Effector CD8-positive, alpha-beta T cell (primary cell): Measurements from ENCODE around the gene LPP.

Experiments used
- DNase-seq: peaks from one replicate; lab custom pipeline; 2025; lab: John Stamatoyannopoulos, UW

The LPP gene

DNA sequence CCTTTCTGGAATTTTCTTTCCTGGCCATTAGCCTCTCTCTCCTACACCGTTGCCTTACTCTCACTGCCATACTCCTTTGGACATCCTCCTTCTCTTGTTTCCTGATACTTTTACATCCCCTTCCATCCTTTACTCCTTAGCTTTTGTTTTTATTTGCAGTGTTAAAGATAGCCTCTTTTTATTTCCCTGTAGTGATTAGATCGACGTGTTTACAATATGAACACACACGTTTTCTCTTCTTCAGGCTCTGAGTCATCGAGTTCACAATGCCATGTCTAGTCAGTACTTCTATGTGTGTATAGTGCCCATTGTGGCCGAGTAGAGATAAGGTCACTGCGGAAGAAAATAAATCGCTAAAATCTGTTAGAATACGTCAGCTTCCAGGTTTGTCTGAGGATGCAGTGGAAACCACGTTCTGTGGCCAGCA lies 208.5 kb downstream of the LPP start:
- DNase-seq, result no peak

DNA sequence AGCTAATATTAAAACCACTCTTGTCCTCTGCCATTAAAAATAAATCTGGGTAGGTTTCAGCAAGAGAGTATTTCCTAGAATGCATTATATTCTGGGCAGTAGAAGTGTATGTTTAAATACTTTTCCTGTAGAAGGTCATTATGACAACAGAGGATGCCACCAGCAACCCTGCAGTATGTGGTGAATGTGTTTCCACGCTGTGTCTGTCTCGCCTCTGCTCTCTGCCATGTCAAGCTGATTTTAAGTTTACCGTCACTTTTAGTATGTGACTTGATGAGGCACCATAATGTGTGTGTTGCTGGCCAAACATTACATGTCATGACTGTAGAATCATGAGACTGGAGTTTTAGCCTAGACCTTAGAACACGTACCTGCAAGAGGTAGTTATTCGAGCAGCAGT lies 211.2 kb downstream of the LPP start:
- DNase-seq, result no peak

DNA sequence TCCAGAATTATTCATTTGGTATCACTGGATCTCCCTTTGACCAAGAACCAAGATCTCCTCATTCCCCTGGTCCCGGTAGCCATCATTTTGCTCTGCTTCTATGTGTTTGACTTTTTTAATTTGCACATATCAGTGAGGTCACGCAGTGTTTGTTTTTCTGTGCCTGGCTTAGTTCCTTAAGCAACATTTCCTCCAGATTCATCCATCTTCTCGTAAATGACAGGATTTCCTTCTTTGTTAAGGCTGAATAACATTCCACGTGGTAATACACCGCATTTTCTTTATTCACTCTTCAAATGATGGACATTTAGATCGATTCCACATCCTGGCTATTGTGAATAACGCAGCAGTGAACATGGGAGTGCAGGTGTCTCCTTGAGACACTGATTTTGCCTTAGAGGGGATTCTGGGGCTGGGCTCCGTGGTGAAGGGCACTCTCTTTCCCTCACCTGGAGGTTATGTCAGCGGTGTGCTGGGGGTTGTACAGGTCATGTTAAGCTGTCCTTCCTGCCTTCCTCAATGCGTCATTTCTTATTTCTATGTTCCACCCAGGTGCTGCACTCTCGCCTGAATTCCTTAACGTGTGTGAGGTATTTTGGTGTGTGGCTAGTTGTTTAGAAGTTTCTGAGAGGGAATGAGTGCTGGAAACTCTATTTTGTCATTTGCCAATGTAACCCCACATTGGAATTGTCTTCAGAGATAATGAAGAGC lies 212.2 kb downstream of the LPP start:
- no peak for DNase-seq

DNA sequence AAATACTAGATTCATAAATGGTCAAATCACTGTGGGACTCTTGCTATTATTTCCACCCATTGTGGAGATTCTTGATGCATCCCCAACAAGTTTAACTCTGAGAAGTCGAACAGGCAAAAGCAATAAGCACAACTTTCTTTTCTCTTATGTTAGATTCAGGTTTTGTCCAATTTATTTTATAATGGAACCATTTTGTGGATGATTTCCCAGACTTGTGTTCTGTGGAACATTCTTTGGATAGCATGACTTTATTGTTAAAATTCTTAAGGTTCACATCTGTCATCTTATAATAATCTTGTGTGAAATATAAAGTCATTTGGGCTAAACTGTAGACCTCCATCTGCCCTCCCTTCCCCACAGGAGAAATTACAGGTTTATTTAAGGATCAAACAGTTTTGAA lies 213.7 kb downstream of the LPP start:
- no peak for DNase-seq

DNA sequence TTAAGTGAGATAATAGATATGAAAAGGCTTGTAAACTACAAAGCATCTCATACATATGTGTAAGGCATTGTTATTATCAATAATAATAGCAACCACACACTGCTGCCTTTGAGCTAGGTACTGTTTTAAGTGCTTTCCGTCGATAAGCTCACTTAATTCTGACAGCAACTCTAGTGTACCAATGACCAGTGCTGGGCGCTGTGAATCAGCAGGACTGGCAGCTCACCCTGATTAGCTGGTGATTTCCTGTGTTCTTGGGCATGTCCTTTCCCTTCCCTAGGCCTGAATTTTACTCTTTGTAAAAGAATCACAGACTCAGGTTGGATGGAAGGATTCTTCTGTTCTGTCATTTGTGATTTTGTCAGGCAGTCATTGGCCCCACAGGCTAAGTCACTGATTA lies 215.6 kb downstream of the LPP start:
- no peak for DNase-seq

DNA sequence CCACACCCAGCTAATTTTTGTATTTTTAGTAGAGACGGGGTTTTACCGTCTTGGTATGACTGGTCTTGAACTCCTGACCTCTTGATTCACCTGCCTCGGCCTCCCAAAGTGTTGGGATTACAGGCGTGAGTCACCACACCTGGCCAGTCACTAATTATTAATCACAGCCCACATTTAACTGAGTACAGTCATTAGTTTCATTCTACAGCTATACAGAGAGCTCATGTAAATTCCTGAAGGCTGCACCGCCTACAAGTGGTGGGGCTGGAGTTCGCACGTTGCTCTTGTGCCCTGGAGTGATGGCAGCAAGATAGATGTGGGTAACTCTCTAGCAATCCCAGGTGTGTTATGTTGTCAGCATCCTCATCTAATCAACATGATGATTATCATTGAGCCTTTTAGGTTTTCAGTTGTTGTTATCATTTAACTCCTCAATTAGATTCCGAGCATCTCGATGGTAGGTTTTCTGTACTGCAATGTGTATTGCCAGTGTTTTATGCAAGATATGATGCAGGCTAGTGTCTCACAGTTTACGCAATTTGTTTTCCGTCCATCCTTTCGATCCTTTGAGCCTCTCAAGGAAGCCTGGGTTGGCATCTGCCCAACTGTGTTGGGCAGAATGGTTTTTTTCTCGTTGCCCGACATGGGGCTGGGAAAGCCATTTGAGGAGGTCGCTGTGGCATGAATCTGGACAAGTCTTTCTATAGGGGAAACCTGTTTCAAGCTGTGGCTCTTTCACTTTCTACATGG lies 216.3 kb downstream of the LPP start:
- DNase-seq, result no peak

DNA sequence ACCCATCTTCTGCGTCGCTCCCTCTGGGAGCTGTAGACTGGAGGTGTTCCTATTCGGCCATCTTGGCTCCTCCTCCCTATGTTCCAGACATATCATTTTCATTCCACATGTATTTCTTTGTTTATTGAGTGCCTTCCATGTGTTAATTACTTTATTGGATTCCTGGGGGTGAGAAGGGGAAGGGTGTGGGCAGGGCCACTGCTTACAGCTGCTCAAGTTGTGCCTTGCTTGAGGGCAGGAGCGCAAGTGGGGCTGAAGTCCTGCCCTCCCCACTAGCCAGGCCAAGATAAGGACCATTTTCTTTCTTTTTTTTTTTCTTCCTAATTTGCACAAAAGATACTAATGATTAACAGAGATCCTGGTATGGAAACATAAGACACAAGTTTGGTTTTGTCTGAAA lies 224.8 kb downstream of the LPP start:
- no peak for DNase-seq

DNA sequence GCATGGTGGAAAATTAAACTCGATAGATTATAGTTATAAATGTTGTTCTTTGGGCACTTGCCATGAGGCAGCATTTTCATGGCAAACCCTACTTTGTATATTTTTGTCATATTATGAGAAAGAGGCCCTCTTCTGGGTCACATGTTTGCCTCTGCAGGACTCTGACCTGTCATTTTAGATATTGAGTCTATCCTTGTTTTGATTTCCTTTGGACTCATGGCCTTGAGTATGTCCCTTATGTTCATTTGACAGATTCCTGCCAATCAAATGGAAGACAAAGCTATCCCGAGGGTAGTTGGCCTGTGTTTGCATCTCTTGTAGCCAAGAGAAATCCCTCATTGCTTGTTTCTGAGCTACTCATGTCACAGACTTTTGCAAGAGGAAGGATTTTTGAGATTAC lies 226.3 kb downstream of the LPP start:
- no peak for DNase-seq

DNA sequence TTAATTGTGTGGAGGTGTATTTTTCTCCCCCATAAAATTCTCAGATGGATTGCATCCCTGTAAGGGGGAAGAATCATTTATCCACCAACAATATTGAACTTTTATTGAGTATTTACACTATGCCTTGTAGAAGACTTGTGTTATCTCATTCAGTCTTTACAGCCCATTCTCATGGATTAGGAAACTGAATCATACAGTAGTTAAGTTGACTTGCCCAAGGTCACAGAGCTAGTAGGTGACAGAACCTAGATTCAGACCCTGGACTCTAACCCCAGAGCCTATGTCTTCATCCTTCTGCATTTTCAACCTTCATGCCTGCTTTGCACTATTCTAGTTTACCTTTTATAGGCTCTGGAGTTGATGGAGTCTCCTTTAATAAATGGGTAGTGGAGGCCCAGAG lies 226.8 kb downstream of the LPP start:
- no peak for DNase-seq

DNA sequence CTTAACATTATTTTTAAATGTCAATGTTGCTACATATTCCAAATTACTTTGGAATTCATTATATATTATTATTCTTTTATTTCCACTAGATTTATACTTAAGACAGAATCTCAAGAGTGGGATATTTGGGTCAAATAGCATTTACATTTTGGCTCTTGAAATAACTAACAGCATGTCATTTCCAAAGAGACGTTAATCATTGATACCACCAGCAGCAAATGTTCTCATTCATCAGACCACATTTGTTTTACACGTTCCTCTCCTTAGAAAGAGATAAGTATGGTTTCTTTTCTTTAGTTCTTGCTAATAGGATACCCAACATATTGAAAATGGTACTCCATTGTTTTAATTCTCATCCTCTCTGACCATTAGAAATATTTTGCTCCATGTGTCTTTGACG lies 229.8 kb downstream of the LPP start:
- DNase-seq, result no peak

DNA sequence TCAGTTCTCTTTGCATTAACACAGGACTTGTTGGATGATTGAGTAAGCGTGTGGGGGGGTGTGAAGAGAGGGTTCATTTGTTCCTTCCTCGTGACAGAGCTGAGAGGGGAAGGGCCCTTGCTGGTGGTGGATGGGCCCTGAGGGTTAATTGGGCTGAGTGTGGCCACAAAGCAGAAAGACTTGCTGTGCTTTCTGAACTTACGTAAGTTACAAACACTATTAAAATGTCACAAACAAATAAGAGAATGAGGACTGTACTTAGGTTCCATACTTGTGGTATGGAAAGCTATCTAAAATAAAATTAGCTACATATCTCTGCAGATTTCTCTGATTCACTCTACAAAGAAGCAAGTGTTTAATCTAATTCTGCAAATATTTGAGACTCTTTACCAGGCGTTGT lies 231.3 kb downstream of the LPP start:
- no peak for DNase-seq

DNA sequence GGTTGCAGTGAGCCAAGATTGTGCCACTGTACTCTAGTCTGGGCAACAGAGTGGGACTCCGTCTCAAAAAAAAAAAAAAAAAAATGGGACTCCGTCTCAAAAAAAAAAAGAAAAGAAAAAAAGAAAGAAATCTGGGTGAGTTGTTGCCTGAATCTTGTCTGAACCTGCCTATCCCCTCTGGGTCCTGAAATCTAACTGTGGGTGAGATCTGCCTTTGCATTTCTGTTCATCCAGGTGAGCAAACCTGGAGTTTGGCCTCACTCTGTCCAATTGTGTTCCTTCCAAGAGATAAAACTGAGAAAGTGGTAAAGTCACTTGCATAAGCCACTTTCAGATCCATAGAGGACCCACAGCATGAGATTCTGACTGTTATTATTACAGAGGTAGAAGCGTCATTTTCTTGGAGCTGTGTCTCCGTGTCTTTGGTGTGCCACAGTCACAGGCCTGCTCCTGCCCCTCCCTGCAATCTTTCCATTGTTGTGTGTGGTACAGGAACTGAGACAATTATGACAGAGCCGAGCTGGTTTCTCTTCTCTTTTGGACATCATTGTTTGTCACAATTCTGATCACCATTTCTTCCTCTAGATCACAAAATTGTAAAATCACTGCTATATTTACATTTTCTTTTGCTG lies 235.9 kb downstream of the LPP start:
- DNase-seq, result no peak

DNA sequence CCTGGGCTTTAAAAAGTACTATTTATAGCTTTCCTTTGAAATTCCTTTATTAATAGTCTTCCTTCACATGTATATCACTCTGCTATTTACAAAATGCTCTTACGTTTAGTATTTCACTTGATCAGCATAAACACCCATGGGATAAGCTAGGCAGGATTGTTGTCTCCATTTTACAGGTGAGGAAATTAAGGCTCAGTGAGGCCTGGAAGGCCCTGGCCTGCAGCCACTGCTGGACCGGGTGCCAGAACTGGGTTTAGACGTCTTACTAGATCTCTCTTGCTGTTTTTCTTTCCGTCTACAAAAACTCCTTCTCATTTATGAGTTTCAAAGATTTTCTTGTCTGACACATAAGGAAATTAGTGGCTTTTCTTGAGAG lies 236.4 kb downstream of the LPP start:
- no peak for DNase-seq

DNA sequence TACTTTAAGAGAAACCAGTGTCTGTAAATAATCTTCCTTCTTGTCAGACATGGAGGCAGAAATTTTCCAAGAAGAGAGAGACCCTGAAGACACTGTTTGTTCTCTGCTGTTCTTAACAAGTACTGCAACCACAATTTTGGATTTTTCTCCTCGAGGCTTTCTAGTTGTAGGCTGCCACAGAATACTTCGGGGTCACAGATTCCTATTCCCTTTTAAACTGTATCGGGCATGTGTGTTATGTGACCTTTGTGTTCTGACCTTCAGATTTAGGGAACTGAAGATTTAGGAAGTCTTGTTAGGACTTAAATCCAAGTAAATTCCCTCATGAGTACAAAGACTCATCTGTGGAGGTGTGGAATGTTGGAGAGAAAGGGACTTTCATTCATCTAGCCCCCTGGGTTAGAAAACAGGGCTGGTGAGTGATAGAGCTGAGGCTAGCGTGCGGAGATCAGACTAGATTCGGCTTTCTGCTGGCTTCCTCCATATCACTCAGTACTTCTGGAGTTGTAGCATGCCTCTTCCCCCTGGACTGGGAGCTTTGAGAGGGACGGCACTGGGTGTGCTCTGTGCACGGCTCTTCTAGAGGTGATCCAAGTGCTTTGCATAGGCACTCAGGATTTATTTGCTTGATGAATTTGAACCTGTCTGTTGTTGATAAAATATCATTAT lies 237.0 kb downstream of the LPP start:
- no peak for DNase-seq

DNA sequence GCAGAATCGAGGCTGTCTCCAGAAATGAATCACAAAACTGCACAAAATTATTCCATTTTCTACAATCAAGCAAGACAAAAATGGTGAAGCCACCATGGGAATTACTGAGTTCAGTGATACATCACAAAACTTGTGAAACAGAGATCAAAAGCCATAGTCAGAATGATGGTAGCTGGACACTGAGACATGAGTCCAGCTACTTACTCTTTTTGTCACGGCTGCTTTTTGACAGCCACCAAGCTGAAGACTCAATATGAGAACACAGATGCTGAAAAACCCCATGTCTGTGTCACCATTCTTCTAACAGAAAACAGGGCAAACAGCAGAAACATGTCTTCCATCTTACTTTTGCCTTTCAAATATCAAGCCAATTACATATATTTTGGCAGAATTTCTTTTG lies 237.6 kb downstream of the LPP start:
- no peak for DNase-seq

DNA sequence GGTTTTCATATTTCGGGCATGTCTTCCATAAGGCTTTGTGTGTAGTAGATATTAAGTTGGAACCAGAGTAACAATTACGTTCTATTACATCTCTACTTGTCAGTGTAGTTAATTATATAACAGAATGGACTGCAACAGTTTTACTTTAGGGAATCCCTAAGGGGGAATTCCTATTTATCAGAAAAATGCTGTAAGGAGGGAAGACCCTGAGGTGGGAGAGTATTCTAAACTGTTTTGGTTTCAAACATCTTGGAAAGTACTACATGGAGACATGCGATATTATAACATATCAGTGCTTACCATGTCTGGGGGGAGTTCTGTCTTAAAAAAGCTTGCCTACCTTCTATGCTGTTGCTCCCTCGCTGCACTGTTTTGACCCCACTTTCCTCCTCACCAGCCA lies 238.1 kb downstream of the LPP start:
- DNase-seq, result no peak

DNA sequence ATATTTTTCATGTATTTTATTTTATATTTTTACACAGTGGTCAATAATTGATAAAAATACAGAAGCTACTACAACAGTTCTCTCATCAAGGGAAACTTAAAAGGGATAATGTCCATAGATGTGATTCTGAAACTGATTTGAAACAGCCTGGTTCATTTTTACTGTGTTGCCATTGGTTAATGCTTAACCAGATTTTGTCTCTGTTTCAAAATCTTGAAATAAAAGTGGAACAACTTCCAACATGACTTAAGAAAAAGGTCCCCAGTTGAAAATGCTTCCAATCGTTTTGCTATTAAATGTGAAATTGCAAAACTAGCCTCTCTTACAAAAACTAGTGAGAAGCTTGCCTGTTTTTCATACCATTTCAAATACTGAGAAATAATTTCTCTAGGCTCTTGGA lies 240.7 kb downstream of the LPP start:
- no peak for DNase-seq

DNA sequence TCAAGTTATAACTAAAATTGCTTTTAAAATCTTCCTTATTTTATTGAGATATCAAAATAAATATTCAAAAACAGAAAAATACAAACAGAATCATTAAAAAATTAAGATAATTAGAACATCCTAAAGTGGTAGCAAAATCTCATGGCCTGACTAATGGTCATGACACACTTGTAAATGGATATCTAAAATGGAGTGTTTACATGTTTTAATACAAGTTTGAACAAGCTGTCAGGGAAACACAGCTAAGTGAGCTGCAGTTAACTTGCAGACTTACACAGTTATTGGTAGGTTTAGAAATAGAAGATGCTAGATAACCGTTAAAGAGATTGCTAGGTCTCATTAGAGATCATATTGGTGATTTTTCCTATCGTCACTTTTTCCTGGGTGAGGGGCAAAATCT lies 242.3 kb downstream of the LPP start:
- no peak for DNase-seq

DNA sequence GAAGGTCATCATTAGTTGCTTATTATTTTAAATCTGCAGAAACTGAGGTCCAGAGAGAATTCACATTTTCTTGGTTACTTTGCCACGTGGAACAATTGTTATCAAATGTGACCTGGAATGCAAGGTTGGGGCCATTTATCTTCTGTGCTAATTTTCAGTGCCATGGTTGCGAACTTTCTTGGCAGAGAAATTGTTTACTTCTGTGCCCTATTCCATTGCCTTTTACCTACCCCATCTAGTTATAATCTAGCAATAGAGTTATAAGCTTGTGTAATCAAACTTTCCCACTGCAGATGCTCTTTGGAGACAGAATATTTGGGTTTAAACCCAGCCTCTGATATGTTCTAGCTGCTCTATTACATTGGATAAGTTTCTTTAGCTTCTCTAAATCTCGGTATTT lies 242.9 kb downstream of the LPP start:
- DNase-seq, result no peak

DNA sequence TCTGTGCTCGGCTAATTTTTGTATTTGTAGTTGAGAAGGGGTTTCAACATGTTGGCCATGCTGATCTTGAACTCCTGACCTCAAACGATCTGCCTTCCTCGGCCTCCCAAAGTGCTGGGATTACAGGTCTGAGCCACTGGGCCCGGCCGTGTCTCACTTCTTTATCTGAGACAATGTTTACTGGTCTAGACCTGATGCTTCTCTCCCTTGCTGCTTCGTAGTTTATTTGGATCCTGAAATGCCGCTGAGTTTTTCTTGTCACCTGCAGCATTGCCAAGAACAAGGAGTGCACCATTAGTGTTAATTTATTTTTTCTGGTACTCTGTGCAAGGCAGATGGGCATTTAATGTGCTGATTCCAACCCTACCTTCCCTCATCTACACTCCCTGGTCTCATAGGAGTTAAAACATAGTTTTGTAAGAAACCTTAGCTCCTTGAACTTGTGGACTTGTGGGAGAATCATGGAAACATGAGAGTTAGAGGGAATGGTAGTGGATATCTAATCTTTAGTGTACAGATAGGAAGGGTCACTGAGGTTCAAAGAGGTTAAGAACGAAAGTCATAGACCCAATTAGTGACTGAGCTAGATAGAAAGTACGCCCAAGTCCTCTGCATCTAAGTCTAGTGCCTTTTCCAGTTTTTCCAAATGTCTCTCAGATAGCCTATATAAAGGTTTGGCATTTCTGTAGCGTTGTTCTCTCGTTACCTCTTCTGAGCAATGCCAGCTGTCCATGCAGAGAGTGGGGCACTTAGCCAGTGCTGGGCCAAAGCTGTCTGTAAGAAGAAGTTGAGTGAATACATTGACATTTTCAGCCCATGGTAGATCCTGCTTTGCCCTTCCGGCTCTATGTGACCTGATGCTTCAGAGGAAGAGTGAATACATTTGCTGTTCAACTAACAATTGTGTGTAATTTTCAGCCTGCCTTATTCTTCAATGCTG lies 244.1 kb downstream of the LPP start:
- DNase-seq, result no peak

DNA sequence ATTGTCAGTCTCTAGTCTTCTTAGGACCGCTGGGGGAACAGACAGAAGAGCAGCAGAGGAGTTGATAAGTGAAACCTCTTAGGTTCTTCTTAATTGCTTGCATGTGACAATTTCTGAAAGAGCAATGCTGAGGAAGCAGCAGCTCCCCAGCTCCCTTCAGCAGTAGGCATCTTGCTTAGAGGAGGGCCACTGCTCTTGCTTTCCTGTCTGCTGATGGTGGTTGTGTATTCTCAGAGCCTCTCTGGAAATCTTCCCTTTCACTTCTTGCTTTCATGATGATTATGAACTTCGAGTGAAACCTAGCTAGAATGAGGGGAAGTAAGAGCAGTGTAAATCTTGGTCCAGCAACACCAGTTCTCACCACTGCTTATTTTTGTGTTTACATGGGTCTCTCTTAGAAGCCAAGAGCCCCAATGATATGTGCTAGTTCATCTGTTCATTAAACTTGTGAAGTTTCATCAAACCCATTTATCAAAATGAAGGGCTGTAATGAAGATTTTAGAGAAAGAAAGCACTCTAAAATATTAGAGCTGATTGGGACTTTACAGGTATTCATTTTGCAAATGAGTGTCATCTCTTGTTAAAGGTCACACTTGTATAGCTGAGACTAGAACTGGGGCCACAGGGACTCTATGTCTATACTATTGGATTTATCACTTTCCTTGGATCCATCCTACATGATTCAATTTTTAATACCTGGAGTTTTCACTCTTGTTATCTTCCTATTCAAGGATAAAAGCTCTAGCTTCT lies 246.7 kb downstream of the LPP start:
- DNase-seq, result no peak
